GM23248 (cell line): ENCODE results near the gene CACNA1C. TPM values are rescaled to one million over a fixed set of nuclear protein-coding genes. Genes with fewer than 3 reads are reported as not detected.

Experiments
- DNase-seq: peaks from one replicate; pipeline ENCODE4 v3.0.0-alpha.2; 2015
- H2AFZ ChIP-seq: fragments of 200-600 bp; sonication (generic); 2 replicates; pipeline ENCODE4 v1.6.1; 2016; ENCODE audit warnings: antibody characterized with exemption
- H3F3A ChIP-seq: fragments of 200-600 bp; sonication (generic); 2 replicates; pipeline ENCODE4 v1.6.1; 2016; ENCODE audit warnings: mild to moderate bottlenecking, antibody characterized with exemption, mixed run types; ENCODE audit not compliant: insufficient read depth
- H3K27ac ChIP-seq: fragments of 200-600 bp; sonication (generic); 2 replicates; pipeline ENCODE4 v1.5.1; 2016; ENCODE audit warnings: mild to moderate bottlenecking
- H3K27me3 ChIP-seq: fragments of 200-600 bp; sonication (generic); replicated peaks from 2 replicates; pipeline ENCODE4 v1.6.1; 2016; ENCODE audit warnings: mild to moderate bottlenecking; ENCODE audit not compliant: insufficient read depth
- H3K36me3 ChIP-seq: fragments of 200-600 bp; sonication (generic); 2 replicates; pipeline ENCODE4 v1.6.1; 2016; ENCODE audit warnings: low read depth, mild to moderate bottlenecking
- H3K4me1 ChIP-seq: fragments of 200-600 bp; sonication (generic); 2 replicates; pipeline ENCODE4 v1.6.1; 2016; ENCODE audit warnings: mild to moderate bottlenecking; ENCODE audit not compliant: insufficient read depth
- H3K4me2 ChIP-seq: fragments of 200-600 bp; sonication (generic); one replicate; pipeline ENCODE4 v1.6.1; 2016; ENCODE audit warnings: mild to moderate bottlenecking; ENCODE audit not compliant: unreplicated experiment
- H3K4me3 ChIP-seq: fragments of 200-600 bp; sonication (generic); 2 replicates; pipeline ENCODE4 v1.5.1; 2016; ENCODE audit warnings: mild to moderate bottlenecking
- H3K79me2 ChIP-seq: fragments of 200-600 bp; sonication (generic); 2 replicates; pipeline ENCODE4 v1.6.1; 2016; ENCODE audit warnings: mild to moderate bottlenecking; ENCODE audit not compliant: insufficient read depth
- H3K9ac ChIP-seq: fragments of 200-600 bp; sonication (generic); 2 replicates; pipeline ENCODE4 v1.6.1; 2016; ENCODE audit warnings: mild to moderate bottlenecking
- H3K9me2 ChIP-seq: fragments of 200-600 bp; sonication (generic); 2 replicates; pipeline ENCODE4 v1.6.1; 2016; ENCODE audit warnings: mixed run types, mild to moderate bottlenecking, moderate library complexity; ENCODE audit not compliant: insufficient read depth
- H3K9me3 ChIP-seq: fragments of 200-600 bp; sonication (generic); one replicate; pipeline ENCODE4 v1.6.1; 2017; ENCODE audit warnings: low read depth
- H4K20me1 ChIP-seq: fragments of 200-600 bp; sonication (generic); 2 replicates; pipeline ENCODE4 v1.6.0; 2016; ENCODE audit not compliant: insufficient read depth
- EZH2 ChIP-seq: fragments of 200-600 bp; sonication (generic); IDR thresholded peaks from 2 replicates; pipeline ENCODE4 v1.6.1; 2018; ENCODE audit warnings: antibody characterized with exemption, mild to moderate bottlenecking; ENCODE audit not compliant: insufficient read depth, poor library complexity, severe bottlenecking
- EZH2phosphoT487 ChIP-seq: fragments of 200-600 bp; sonication (generic); IDR thresholded peaks from 2 replicates; pipeline ENCODE4 v1.6.1; 2018; ENCODE audit warnings: antibody characterized with exemption, moderate library complexity, mild to moderate bottlenecking, low read depth; ENCODE audit not compliant: insufficient read depth
- WGBS, 2 experiments: methylation state at CpG; one replicate each; pipeline ENCODE4 v1.1.6; 2015 to 2017; ENCODE audit warnings: low lambda C conversion rate in 2 of 2, low coverage in 1 of 2; ENCODE audit errors: missing lambda C conversion rate in 2 of 2; 5-methylcytosine and 5-hydroxymethylcytosine counted together
- in situ Hi-C: fragments of 300-500 bp; cut with MboI; formaldehyde crosslinking; loops from 2 replicates; pipeline ENCODE4 v1.15.0; 2020
- polyA plus RNA-seq: library from polyadenylated mRNA; unstranded; fragments of >200 nt; fragmentation: Nextera tagmentation; extraction: Ambion mirVana; gene quantifications from 2 replicates; pipeline ENCODE4 v1.2.1, GENCODE V29; 2016
- total RNA-seq: library from RNA; depleted of rRNA; stranded (reverse); fragments of >200 nt; shearing (Covaris generic); gene quantifications from 2 replicates; pipeline ENCODE4 v1.2.3, GENCODE V29; 2014

Gene CACNA1C
- total and polyA plus RNA-seq, 2 experiments from 2014 or later: 4.9 to 11.5 TPM

- Histone ChIP-seq H3K36me3 (no peaks in the 10 kb centered on the region; the same call in 1 of the 2 replicates), H3K79me2 (no peaks in the 10 kb centered on the region), H3K4me1 (no peaks in the 10 kb centered on the region), H3K9me2 (no peaks in the 10 kb centered on the region), H3K4me3 (no peak overlapping the region), H3K27ac (no peak overlapping the region), H2AFZ (no peak overlapping the region), H3F3A (no peaks in the 10 kb centered on the region), H3K4me2 (no peak overlapping the region), H3K27me3 (no peaks in the 10 kb centered on the region), H3K9ac (no peak overlapping the region), H3K9me3 (no peaks in the 10 kb centered on the region), H4K20me1 (no peaks in the 10 kb centered on the region)
- in situ Hi-C loops: no loop called here
- no peak for DNase-seq
- 94 to 97% methylated on average over 14 to 17 of the region's 17 CpGs for WGBS, 2 experiments
- TF ChIP-seq EZH2 (no peak), EZH2phosphoT487 (no peak)
These were observed 414.8 kb downstream of the CACNA1C start for GRCh38 chr12:2467447-2468195.

DNA sequence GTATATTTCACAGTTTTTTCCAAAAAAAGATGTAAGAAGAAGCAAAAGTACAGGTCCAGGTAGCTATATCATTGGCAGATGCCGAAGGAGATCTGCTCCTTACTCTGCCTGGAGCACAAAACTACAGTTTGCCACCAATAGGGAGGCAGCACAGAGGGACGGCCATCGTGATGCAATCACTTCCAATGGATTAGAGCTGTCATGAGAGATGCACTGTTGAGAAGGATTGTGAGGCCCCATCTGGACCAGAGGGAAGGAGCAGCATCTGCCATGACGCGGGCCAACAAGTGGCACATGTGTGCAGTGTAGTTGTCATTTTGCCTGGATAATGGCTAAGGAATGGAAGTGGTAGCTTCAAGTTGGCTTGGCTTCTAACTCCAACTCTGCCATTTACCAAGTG, 423.2 kb downstream of the CACNA1C start:
- Histone ChIP-seq H3K4me2 (no peak overlapping the region), H3K4me3 (no peak overlapping the region), H3K36me3 (no peaks in the 10 kb centered on the region; the same call in none of the 2 replicates), H3K4me1 (peaks cover 8% of the 10 kb centered on the region; the same call in 1 of the 2 replicates), H2AFZ (no peak overlapping the region), H3K9ac (no peak overlapping the region), H3F3A (no peaks in the 10 kb centered on the region), H3K9me2 (no peaks in the 10 kb centered on the region), H3K79me2 (no peaks in the 10 kb centered on the region), H4K20me1 (no peaks in the 10 kb centered on the region), H3K27me3 (no peaks in the 10 kb centered on the region), H3K9me3 (no peaks in the 10 kb centered on the region), H3K27ac (no peak overlapping the region)
- no peak for DNase-seq
- TF ChIP-seq EZH2 (no peak), EZH2phosphoT487 (no peak)
- 88 to 94% methylated on average over 5 of the region's 5 CpGs for WGBS, 2 experiments
- in situ Hi-C loops: no loop called here

- in situ Hi-C loops: no loop called here
- Histone ChIP-seq H3K27ac (no peak overlapping the region), H3K9me3 (no peaks in the 10 kb centered on the region), H3K4me2 (no peak overlapping the region), H3K4me1 (peaks cover 8% of the 10 kb centered on the region; the same call in 1 of the 2 replicates), H3F3A (no peaks in the 10 kb centered on the region), H3K36me3 (no peaks in the 10 kb centered on the region; the same call in none of the 2 replicates), H4K20me1 (no peaks in the 10 kb centered on the region), H3K9me2 (no peaks in the 10 kb centered on the region), H3K4me3 (no peak overlapping the region), H2AFZ (no peak overlapping the region), H3K79me2 (no peaks in the 10 kb centered on the region), H3K27me3 (no peaks in the 10 kb centered on the region), H3K9ac (no peak overlapping the region)
- WGBS, 2 experiments: 81 to 84% methylated on average over 8 of the region's 8 CpGs
- peak; percentile 51 for DNase-seq
- TF ChIP-seq EZH2phosphoT487 (no peak), EZH2 (no peak)
These were observed 424.4 kb downstream of the CACNA1C start for GRCh38 chr12:2477009-2477766.

GRCh38 chr12:2479851-2480535, 427.2 kb downstream of the CACNA1C start:
- no peaks in the 10 kb centered on the region for H3K27me3 ChIP-seq
- in situ Hi-C loops: no loop called here
- no peaks in the 10 kb centered on the region for H3K79me2 ChIP-seq
- no peak for DNase-seq
- H3K27ac ChIP-seq: no peak overlapping the region
- TF ChIP-seq EZH2 (no peak), EZH2phosphoT487 (no peak)
- no peak overlapping the region for H3K9ac ChIP-seq
- no peaks in the 10 kb centered on the region for H3F3A ChIP-seq
- no peak overlapping the region for H3K4me2 ChIP-seq
- no peak overlapping the region for H3K4me3 ChIP-seq
- no peaks in the 10 kb centered on the region for H4K20me1 ChIP-seq
- no peaks in the 10 kb centered on the region; the same call in 1 of the 2 replicates for H3K36me3 ChIP-seq
- no peaks in the 10 kb centered on the region for H3K9me2 ChIP-seq
- H3K4me1 ChIP-seq: peaks cover 8% of the 10 kb centered on the region; the same call in 1 of the 2 replicates
- no peaks in the 10 kb centered on the region for H3K9me3 ChIP-seq
- no peak overlapping the region for H2AFZ ChIP-seq
- WGBS, 2 experiments: 96 to 98% methylated on average over 13 of the region's 13 CpGs
